Bronchial epithelial cell (primary cell): ENCODE data around the gene CACNA2D3. TPM values are rescaled to one million over a fixed set of nuclear protein-coding genes. Genes with fewer than 3 reads are reported as not detected.

Source experiments
- DNase-seq: peaks from one replicate; pipeline ENCODE4 v3.0.0-alpha.2; 2010; ENCODE audit warnings: low read depth
- FAIRE-seq: peaks from 2 replicates; lab custom pipeline; 2011; peaks lifted over from hg19 to GRCh38; lab: Jason Lieb, UNC
- H3K27me3 ChIP-seq: 2 replicates; pipeline ENCODE4 v1.5.1; 2011; ENCODE audit warnings: low read length; ENCODE audit not compliant: control insufficient read depth, insufficient read depth
- H3K36me3 ChIP-seq: 2 replicates; pipeline ENCODE4 v1.5.1; 2011; ENCODE audit warnings: low read length; ENCODE audit not compliant: control insufficient read depth, insufficient read depth
- H3K4me3 ChIP-seq: 2 replicates; pipeline ENCODE4 v1.5.1; 2011; ENCODE audit warnings: mild to moderate bottlenecking, low read depth, low read length, control low read depth
- total RNA-seq: library from RNA; depleted of rRNA; stranded (reverse); fragments of >200 nt; gene quantifications from 2 replicates; pipeline ENCODE4 v1.2.1, GENCODE V29; 2014
- TF ChIP-seq, protein P1 (sequence below): IDR thresholded peaks from 2 replicates; pipeline ENCODE4 v1.5.1; 2011; ENCODE audit warnings: mild to moderate bottlenecking, moderate library complexity, low read length, control low read depth, inconsistent platforms; ENCODE audit not compliant: insufficient read depth, severe bottlenecking

Gene CACNA2D3
- total RNA-seq, 1 donor from 2014 or later = not detected

DNA sequence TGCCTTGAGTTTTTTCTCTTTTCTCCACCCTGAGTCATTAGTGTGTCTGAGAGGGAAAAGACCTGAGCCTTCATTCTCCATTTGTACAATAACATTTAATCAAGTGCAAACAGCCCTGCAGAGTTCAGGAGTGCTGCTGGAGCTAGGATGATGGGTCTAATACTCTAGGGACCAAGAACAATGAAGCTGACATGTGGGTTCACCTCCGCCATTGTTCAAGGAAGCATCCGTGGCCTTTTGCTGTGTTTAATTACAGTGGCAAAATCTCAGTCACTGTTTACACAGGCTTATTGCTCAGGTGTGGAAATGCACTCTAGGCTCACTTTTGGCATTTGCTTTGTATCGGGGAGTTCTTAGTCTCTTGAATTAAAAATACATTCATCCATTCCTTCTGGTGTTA lies 545.9 kb downstream of the CACNA2D3 start:
- H3K27me3 ChIP-seq = no peaks in the 10 kb centered on the region
- FAIRE-seq (no peak), DNase-seq (no peak)
- no peak overlapping the region for H3K4me3 ChIP-seq
- no peaks in the 10 kb centered on the region for H3K36me3 ChIP-seq
- TF ChIP-seq, protein P1, sequence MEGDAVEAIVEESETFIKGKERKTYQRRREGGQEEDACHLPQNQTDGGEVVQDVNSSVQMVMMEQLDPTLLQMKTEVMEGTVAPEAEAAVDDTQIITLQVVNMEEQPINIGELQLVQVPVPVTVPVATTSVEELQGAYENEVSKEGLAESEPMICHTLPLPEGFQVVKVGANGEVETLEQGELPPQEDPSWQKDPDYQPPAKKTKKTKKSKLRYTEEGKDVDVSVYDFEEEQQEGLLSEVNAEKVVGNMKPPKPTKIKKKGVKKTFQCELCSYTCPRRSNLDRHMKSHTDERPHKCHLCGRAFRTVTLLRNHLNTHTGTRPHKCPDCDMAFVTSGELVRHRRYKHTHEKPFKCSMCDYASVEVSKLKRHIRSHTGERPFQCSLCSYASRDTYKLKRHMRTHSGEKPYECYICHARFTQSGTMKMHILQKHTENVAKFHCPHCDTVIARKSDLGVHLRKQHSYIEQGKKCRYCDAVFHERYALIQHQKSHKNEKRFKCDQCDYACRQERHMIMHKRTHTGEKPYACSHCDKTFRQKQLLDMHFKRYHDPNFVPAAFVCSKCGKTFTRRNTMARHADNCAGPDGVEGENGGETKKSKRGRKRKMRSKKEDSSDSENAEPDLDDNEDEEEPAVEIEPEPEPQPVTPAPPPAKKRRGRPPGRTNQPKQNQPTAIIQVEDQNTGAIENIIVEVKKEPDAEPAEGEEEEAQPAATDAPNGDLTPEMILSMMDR = no peak

DNA sequence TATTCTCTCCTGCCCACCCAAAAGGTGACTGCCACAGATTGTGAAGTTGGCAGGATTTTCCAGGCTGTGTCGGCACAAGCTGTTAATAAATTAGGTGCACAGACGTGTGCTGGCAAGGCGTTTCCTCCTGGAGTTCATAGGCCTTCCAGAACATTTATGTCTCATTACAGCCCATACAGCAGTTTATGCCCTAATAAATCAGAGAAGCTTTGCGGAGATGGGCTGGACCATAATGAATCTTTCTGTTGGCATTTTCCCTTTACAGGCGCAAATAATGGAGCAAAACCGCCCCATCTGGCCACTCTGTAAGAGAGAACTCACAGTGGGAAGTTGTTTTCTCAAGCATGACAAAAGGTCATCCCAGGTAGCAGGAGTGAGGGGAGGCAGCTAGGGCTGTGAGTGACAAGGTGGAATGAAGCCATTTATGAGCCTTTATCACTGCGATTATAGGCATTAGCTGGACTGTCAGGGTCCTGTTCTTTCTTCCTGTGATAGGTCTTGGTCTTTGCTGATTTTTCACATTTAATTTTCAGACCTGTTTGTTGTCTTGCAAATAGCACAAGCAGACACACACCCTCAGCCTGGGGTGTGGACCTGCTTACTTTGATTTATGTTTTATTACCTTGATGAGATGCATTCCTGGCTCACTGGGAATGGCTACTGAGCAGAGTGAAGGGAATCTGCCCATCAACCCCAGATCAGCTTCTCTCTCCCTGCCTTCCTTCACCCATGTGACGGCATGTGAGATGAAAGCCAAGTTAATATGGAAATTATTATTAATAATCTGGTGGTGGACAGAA lies 548.0 kb downstream of the CACNA2D3 start:
- DNase-seq (no peak), FAIRE-seq (no peak)
- Histone ChIP-seq H3K36me3 (no peaks in the 10 kb centered on the region), H3K4me3 (no peak overlapping the region), H3K27me3 (no peaks in the 10 kb centered on the region)
- TF ChIP-seq, protein P1 = no peak

DNA sequence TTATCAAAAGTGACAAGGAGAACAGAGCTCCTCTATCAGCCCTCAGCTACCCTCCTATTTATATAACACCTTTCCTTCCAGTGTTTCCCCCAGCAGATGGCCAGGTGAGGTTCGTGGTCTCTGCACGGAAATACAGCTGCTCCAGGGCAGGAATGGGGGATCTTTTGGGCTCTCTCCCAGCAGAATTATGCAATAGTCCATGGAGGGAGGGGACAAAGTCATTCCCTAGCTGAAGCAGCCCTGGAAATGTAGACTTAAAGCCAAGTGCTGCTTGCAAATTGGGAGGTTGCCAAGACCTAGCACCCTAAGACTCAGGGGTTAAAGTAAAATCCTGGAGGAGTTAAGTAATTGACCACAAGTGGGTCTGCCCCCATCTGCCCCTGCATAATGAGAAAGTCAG lies 549.2 kb downstream of the CACNA2D3 start:
- TF ChIP-seq, protein P1 = no peak
- DNase-seq = no peak
- FAIRE-seq = peak; percentile 40

DNA sequence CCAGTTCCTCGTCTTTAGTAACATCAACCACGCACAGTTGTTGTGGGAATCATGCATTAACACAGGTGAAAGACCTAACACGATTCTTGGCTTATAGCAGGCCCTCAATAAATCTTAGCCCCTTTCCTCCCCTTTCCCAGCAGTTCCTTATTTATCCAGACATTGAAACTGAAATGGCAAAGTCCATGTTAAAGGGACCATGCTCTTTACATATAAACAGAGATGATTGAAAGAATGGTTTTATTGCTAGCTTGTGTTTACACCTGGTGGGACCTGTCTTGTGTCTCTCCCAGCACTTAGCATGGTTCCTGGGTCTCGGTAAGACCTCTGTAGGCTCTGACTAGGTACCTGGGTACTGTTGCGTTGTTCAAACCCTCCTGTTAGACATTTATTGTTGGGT lies 553.7 kb downstream of the CACNA2D3 start:
- TF ChIP-seq, protein P1 = no peak
- FAIRE-seq = no peak
- no peak overlapping the region for H3K4me3 ChIP-seq
- H3K27me3 ChIP-seq = no peaks in the 10 kb centered on the region
- no peaks in the 10 kb centered on the region for H3K36me3 ChIP-seq
- DNase-seq = no peak

More for the DNA sequence above, 549.2 kb downstream of the CACNA2D3 start:
- H3K36me3 ChIP-seq = no peaks in the 10 kb centered on the region
- H3K4me3 ChIP-seq = no peak overlapping the region
- no peaks in the 10 kb centered on the region for H3K27me3 ChIP-seq

DNA sequence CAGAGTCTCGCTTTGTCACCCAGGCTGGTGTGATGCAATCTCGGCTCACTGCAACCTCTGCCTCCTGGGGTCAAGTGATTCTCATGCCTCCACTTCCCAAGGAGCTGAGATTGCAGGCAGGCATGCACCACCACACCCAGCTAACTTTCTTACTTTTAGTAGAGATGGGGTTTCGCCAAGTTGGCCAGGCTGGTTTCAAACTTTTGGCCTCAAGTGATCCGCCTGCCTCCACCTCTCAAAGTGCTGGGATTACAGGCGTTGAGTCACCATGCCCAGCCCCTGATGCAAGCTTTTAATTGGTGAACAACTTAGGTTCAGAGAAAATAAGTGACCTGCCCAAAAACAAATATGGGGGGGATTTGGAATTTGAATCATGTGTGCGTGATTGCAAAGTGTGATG lies 559.4 kb downstream of the CACNA2D3 start:
- FAIRE-seq = no peak
- TF ChIP-seq, protein P1 = no peak
- no peak for DNase-seq
- Histone ChIP-seq H3K36me3 (no peaks in the 10 kb centered on the region), H3K4me3 (no peak overlapping the region), H3K27me3 (no peaks in the 10 kb centered on the region)
